Putamen (tissue), 1 donor: ENCODE data around the gene SH3BGRL2.

ENCODE experiments used
- DNase-seq: peaks from one replicate; pipeline ENCODE4 v3.0.0-alpha.2; 2016; ENCODE audit warnings: low spot score

Gene SH3BGRL2

GRCh38 chr6:79630883-79631692, at the start of gene SH3BGRL2:
TSS of gene SH3BGRL2 (plus strand) at chr6:79631329. CDS start at chr6:79631462, 133 bp downstream.
- DNase-seq: peak; percentile 48

GRCh38 chr6:79584332-79584731, 46.8 kb upstream of the SH3BGRL2 start:
- no peak for DNase-seq

- DNase-seq: no peak
These were observed 44.6 kb upstream of the SH3BGRL2 start for GRCh38 chr6:79586548-79586947.

DNA sequence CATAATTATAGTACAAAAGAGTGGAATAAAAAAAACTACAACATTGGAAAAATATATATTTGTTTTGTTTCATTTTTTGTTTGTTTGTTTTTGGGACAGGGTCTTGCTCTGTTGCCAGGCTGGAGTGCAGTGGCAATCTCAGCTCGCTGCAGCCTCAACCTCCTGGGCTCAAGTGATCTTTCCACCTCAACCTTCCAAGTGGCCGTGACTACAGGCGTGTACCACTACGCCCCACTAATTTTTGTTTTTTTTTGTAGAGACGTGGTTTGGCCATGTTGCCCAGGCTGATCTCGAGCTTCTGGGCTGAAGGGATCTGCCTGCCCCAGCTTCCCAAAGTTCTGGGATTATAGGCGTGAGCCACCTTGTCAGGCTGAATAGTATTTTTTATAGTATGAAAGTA, 41.4 kb upstream of the SH3BGRL2 start:
- DNase-seq: no peak

GRCh38 chr6:79597155-79597554, 34.0 kb upstream of the SH3BGRL2 start:
- no peak for DNase-seq

- no peak for DNase-seq
These were observed 33.1 kb upstream of the SH3BGRL2 start for GRCh38 chr6:79598012-79598411.

DNA sequence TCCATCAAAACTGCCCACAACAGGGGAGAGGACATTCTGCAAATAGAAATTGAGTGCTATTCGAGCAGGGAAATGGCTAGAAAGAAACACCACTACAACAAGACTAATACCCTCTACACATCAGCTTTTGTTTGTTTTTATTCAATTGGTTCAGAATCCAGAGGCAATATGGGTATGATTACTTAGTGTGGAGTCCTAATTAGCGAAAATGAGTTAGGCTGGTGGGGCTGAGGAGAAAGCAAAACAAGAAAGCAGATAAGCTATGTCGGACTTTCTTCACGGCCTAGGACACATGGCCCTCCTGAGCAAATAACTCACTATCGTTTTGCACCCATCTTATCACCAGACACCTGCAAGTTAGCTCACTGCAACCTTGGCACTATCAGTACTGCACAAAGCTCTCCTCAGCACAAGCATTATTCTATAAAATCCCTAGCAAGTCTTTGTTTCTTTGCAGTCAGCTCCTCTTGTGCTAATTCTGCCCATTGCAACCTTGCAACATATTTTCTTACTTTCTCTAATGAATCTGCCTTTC, 31.3 kb upstream of the SH3BGRL2 start:
- DNase-seq: no peak

DNA sequence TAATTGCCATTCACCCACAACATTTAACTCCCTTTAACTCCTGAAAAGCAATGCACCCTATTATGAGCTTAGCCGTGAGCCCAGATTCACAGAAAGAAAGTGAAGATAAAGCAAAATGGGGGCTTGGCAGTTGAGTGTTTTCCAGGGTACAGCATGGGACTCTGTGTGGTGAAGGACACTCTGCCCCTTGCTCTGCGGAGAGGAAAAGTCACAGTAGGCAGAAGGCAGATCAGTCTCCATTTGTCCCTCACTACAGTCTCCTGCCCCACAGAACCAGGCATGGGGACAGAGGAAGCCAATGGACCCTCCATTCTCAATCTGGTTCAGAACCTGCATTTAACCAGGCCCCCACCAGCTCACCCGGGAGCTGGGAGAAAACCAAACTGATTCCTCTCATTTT, 30.8 kb upstream of the SH3BGRL2 start:
- DNase-seq: no peak

DNA sequence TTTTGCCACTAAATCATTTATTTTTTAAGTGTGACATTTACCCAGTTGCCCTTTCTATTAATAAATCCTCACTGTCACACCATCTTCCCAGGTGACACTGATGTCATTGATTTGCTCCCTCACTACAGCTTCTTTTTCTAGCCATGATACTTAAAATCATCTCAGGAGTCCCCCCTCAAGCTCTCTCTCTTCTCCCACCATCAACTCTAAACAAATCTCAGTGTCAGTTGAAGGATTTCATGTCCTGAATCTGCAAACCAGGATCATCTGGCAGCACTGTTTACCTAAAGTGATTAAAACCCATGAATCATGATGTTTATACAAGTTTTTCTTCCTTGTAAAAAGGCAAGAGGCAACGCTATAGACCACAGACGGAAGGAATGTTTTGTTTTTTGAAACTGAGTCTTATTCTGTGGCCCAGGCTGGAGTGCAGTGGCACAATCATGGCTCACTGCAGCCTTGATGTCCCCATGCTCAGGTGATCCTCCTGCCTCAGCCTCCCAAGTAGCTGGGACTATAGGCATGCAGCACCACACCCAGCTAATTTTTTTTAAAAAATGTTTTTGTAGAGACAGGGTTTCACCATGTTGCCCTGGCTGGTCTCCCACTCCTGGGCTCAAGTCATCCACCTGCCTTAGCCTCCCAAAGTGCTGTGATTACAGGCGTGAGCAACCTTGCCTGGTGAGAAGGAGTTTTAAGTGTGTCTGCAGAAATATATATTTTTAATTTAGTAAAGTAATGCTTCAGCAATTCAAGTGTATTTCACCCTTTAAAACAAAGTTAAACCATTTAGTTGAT, 30.1 kb upstream of the SH3BGRL2 start:
- DNase-seq: no peak

GRCh38 chr6:79602859-79603258, 28.3 kb upstream of the SH3BGRL2 start:
- DNase-seq: no peak

GRCh38 chr6:79604583-79605037, 26.5 kb upstream of the SH3BGRL2 start:
- no peak for DNase-seq

GRCh38 chr6:79605061-79605460, 26.1 kb upstream of the SH3BGRL2 start:
- no peak for DNase-seq

DNA sequence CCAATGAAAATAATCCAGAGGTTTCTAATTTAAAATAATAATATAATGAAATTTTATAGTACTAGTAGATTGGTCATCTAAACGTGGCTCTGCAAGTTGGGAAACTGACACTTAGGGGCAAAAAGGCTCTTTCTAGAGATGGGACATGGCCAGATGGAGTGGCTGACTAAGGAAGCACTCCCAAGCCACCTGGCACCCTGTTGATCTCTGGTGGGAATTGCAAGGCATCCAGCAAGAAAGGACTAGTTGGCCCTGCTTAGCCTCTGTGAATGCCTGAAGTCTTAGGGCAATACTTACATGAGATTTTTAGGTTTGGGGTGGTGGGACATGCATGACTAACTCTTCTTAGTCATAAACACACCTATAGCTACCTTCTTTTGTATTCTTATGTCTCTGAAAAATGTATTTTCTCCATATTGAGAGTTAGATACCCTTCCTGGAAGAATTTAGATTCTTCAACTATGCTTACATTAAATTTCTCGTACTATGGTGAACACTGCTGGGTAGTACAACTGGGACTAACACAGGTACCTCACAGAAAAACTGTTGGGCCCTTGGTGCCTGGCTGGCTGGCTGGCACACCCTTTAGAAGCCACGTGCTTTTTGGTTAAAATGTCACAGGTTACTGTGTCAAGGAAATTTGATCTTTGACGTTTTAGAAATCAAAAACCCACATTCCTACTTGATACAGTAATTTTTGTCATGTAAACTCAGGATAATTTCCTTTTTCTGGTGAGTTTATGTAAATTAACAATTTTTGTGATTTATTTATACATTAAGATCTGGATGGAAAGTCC, 25.0 kb upstream of the SH3BGRL2 start:
- DNase-seq: no peak

- DNase-seq: no peak
These were observed 24.1 kb upstream of the SH3BGRL2 start for GRCh38 chr6:79607000-79607399.

GRCh38 chr6:79608334-79609224, 22.6 kb upstream of the SH3BGRL2 start:
- no peak for DNase-seq

GRCh38 chr6:79609225-79609595, 21.9 kb upstream of the SH3BGRL2 start:
- no peak for DNase-seq

DNA sequence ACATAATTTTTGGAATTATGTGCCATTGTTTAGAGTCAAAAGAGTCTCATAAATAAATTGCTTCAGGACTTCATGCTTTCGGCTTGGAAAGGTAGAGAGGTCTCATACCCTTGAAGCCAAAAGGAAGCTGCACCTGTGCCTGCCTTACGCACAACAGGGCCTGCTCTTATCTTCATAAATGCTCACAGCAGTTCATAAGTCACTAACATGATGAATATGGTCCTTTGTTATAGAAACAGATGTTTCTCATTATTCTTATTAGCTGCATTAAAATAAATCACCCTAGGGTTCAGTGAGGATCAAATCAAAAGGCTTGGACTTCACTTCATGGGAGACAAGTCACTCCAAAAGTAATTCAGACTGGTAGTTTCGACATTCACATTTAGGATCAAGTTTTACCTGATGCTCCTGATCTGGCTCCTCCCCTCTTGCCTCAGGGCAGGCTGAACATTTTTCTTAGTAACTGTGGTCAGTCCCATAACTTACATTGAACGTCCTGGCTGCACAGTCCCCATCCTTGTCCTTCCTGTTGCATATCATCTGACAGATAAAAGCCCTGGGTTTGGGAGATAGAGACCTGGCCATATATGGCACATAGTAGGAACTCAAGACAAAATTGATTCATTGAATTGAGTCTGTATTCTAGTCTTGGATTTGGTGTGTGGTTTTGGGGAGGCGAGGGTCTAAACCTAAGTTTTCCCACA, 20.7 kb upstream of the SH3BGRL2 start:
- DNase-seq: no peak

DNA sequence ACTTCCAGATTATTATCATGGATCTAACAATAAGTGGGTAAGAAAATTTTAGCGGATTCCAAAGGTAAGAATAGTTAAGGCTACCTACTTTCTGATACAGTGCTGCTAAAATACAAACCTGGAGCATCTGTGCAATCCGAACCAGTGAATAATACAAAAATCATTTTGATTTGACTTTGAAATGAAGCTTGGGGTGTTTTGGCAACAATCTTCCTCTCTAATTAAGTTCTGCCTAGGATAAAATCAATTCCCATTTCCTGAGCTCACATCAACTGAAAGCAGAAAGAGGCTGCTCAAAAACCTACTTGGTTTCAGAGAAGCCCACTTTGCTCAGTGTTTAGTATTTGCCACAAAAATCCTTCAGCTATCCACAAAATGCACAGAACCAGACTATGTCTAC, 18.7 kb upstream of the SH3BGRL2 start:
- DNase-seq: no peak

- DNase-seq: no peak
These were observed 18.2 kb upstream of the SH3BGRL2 start for GRCh38 chr6:79612918-79613317.

GRCh38 chr6:79613912-79614311, 17.2 kb upstream of the SH3BGRL2 start:
- DNase-seq: no peak
